K562 (cell line): Measurements from ENCODE around the gene TKTL1.

Experiments used
- BRF2 ChIP-seq: IDR thresholded peaks from 3 replicates; pipeline ENCODE4 v1.6.1; 2011; ENCODE audit warnings: borderline replicate concordance, mild to moderate bottlenecking; ENCODE audit not compliant: insufficient read length, insufficient read depth
- GATA2 ChIP-seq: sonication (generic); formaldehyde crosslinking; IDR thresholded peaks from 2 replicates; pipeline ENCODE4 v1.4.0; 2020; ENCODE audit warnings: mild to moderate bottlenecking, missing genetic modification reagents
- HBP1 ChIP-seq: fragments of 450-650 bp; formaldehyde crosslinking; IDR thresholded peaks from 2 replicates; pipeline ENCODE4 v1.4.0; 2022; ENCODE audit warnings: missing genetic modification characterization
- SP2 ChIP-seq: IDR thresholded peaks from 2 replicates; pipeline ENCODE4 v1.6.1; 2011; ENCODE audit warnings: mild to moderate bottlenecking, low read depth, low read length, moderate library complexity; ENCODE audit not compliant: poor library complexity, severe bottlenecking; ENCODE audit errors: extremely low read depth
- TF ChIP-seq, protein P1 (sequence below): fragments of 450-650 bp; IDR thresholded peaks from 2 replicates; pipeline ENCODE4 v1.6.1; 2016; ENCODE audit warnings: low read depth, mild to moderate bottlenecking, moderate library complexity
- TF ChIP-seq, protein P2 (sequence below): fragments of 200-600 bp; sonication (generic); IDR thresholded peaks from one replicate; pipeline ENCODE4 v1.6.1; 2012; ENCODE audit warnings: mild to moderate bottlenecking, low read depth, low read length, inconsistent platforms

GRCh38 chrX:154351183-154352011, 55.8 kb downstream of the TKTL1 start:
- TF ChIP-seq, protein P1, sequence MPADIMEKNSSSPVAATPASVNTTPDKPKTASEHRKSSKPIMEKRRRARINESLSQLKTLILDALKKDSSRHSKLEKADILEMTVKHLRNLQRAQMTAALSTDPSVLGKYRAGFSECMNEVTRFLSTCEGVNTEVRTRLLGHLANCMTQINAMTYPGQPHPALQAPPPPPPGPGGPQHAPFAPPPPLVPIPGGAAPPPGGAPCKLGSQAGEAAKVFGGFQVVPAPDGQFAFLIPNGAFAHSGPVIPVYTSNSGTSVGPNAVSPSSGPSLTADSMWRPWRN, result no peak
- no peak for TF ChIP-seq HBP1 (CRISPR knock-in tag)
- TF ChIP-seq SP2, result no peak
- TF ChIP-seq GATA2 (CRISPR knock-in tag), result no peak
- TF ChIP-seq, protein P2, sequence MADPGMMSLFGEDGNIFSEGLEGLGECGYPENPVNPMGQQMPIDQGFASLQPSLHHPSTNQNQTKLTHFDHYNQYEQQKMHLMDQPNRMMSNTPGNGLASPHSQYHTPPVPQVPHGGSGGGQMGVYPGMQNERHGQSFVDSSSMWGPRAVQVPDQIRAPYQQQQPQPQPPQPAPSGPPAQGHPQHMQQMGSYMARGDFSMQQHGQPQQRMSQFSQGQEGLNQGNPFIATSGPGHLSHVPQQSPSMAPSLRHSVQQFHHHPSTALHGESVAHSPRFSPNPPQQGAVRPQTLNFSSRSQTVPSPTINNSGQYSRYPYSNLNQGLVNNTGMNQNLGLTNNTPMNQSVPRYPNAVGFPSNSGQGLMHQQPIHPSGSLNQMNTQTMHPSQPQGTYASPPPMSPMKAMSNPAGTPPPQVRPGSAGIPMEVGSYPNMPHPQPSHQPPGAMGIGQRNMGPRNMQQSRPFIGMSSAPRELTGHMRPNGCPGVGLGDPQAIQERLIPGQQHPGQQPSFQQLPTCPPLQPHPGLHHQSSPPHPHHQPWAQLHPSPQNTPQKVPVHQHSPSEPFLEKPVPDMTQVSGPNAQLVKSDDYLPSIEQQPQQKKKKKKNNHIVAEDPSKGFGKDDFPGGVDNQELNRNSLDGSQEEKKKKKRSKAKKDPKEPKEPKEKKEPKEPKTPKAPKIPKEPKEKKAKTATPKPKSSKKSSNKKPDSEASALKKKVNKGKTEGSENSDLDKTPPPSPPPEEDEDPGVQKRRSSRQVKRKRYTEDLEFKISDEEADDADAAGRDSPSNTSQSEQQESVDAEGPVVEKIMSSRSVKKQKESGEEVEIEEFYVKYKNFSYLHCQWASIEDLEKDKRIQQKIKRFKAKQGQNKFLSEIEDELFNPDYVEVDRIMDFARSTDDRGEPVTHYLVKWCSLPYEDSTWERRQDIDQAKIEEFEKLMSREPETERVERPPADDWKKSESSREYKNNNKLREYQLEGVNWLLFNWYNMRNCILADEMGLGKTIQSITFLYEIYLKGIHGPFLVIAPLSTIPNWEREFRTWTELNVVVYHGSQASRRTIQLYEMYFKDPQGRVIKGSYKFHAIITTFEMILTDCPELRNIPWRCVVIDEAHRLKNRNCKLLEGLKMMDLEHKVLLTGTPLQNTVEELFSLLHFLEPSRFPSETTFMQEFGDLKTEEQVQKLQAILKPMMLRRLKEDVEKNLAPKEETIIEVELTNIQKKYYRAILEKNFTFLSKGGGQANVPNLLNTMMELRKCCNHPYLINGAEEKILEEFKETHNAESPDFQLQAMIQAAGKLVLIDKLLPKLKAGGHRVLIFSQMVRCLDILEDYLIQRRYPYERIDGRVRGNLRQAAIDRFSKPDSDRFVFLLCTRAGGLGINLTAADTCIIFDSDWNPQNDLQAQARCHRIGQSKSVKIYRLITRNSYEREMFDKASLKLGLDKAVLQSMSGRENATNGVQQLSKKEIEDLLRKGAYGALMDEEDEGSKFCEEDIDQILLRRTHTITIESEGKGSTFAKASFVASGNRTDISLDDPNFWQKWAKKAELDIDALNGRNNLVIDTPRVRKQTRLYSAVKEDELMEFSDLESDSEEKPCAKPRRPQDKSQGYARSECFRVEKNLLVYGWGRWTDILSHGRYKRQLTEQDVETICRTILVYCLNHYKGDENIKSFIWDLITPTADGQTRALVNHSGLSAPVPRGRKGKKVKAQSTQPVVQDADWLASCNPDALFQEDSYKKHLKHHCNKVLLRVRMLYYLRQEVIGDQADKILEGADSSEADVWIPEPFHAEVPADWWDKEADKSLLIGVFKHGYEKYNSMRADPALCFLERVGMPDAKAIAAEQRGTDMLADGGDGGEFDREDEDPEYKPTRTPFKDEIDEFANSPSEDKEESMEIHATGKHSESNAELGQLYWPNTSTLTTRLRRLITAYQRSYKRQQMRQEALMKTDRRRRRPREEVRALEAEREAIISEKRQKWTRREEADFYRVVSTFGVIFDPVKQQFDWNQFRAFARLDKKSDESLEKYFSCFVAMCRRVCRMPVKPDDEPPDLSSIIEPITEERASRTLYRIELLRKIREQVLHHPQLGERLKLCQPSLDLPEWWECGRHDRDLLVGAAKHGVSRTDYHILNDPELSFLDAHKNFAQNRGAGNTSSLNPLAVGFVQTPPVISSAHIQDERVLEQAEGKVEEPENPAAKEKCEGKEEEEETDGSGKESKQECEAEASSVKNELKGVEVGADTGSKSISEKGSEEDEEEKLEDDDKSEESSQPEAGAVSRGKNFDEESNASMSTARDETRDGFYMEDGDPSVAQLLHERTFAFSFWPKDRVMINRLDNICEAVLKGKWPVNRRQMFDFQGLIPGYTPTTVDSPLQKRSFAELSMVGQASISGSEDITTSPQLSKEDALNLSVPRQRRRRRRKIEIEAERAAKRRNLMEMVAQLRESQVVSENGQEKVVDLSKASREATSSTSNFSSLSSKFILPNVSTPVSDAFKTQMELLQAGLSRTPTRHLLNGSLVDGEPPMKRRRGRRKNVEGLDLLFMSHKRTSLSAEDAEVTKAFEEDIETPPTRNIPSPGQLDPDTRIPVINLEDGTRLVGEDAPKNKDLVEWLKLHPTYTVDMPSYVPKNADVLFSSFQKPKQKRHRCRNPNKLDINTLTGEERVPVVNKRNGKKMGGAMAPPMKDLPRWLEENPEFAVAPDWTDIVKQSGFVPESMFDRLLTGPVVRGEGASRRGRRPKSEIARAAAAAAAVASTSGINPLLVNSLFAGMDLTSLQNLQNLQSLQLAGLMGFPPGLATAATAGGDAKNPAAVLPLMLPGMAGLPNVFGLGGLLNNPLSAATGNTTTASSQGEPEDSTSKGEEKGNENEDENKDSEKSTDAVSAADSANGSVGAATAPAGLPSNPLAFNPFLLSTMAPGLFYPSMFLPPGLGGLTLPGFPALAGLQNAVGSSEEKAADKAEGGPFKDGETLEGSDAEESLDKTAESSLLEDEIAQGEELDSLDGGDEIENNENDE, result no peak
- TF ChIP-seq BRF2, result no peak
